Measurements from ENCODE around the gene KLF15. TPM values are rescaled to one million over a fixed set of nuclear protein-coding genes. Genes with fewer than 3 reads are reported as not detected.

KLF15 gene
- total RNA-seq, 3 donors from 2014 or later: 0.18 to 0.28 (median 0.22) TPM

DNA sequence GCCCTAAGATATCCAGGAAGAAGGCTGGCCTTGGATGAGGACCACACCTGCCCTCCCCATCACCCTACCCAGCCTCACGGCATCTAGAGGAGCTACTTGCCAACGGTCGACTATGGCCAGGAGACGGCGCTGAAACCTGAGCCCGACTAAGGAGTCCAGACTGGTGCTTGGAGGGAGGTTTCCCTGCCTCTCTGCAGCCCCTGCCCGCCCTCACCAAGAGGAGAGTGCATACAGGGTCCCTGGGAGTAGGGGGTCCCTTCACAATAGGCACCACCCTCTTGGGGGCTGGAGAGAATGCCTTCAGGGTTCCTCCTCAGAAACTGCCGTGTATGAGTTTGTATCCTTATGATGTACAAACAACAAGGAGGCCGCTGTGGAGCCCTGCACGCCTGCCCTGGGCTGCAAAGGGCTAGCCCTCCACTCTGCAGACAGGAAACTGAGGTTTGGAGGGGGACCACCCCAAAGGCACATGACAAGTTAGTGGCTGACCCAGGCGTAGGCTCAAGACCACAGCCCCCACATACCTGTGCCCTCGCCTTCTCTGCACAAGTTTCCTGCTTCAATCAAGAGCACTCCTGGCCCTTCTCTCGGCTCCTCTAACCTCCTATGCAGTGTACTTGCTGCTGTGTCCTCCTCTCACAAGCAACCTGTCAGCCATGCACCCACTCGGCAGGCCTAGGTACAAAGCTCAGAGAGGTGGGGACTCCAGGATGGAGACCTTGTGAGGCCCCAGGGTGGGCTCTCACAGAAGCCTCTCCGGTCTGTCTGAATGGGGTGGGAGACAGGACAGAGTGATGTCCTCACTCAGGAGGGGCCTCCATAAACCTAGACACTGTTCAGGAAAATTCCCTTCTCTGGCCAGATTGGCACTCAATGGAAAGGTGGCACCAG lies 7.4 kb downstream of the KLF15 start:
- Mint-ChIP-seq H3K4me1 (ENCODE audit: low read depth) (no peaks in the 10 kb centered on the region), H3K4me3 (no peak overlapping the region), H3K9me3 (no peaks in the 10 kb centered on the region), H3K36me3 (ENCODE audit: insufficient read depth) (no peaks in the 10 kb centered on the region), H3K27me3 (ENCODE audit: low read depth) (peaks cover 4% of the 10 kb centered on the region)
- ATAC-seq (no peak), DNase-seq (no peak)

DNA sequence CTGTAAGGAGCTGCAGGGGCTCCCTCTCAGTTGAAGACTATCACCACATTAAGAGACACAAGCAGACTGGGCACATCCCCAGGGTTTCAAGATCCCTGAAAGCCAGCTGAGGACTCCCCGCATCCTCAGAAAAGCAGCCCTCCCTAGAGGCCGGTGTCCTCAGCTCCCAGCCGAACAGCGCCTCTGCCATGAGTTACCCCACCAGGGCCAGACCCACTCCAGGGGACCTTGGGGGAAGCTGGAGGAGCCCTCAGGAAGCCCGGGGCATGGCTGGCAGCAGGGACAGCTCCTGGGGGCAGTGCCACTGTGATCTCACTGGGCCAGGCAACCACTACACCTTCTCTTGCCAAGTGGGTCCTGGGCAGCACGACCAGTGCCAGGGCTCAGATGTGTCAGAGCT lies 8.1 kb downstream of the KLF15 start:
- Mint-ChIP-seq H3K4me3 (no peak overlapping the region), H3K36me3 (ENCODE audit: insufficient read depth) (no peaks in the 10 kb centered on the region), H3K9me3 (no peaks in the 10 kb centered on the region), H3K4me1 (ENCODE audit: low read depth) (no peaks in the 10 kb centered on the region), H3K27me3 (ENCODE audit: low read depth) (peaks cover 4% of the 10 kb centered on the region)
- DNase-seq (no peak), ATAC-seq (no peak)

DNA sequence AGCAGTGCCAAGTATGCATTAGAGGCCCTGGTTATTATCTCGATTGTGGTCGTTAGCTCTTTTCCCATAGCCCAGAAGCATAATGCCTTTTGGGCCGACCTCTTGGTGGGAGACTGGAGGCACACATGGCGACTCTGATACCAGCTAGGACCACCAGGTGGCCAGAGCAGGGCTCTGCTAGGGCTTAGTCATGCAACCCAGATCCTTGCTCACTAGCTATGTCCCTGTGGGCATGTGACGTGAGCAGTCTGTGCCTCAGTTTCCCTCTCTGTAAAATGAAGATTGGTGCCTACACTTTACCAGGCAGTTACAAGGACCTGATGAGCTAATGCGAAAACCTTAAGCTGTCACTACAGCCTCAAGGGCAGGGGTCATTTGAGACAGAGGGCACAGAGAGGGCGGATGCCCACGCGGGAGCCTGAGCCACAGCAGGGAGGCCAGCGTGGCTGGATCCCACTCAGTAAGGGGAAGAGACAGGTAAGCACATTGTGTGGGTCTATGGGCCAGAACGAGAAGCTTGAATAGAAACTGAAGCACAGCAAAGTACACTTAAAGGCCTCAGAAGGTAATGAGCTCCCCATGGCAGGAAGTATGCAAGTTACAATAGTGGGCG lies 8.8 kb downstream of the KLF15 start:
- ATAC-seq (no peak), DNase-seq (no peak)
- H3K9me3 Mint-ChIP-seq: no peaks in the 10 kb centered on the region
- no peaks in the 10 kb centered on the region for H3K36me3 Mint-ChIP-seq (ENCODE audit: insufficient read depth)
- peaks cover 4% of the 10 kb centered on the region for H3K27me3 Mint-ChIP-seq (ENCODE audit: low read depth)
- H3K4me1 Mint-ChIP-seq (ENCODE audit: low read depth): no peaks in the 10 kb centered on the region
- H3K4me3 Mint-ChIP-seq: no peak overlapping the region

DNA sequence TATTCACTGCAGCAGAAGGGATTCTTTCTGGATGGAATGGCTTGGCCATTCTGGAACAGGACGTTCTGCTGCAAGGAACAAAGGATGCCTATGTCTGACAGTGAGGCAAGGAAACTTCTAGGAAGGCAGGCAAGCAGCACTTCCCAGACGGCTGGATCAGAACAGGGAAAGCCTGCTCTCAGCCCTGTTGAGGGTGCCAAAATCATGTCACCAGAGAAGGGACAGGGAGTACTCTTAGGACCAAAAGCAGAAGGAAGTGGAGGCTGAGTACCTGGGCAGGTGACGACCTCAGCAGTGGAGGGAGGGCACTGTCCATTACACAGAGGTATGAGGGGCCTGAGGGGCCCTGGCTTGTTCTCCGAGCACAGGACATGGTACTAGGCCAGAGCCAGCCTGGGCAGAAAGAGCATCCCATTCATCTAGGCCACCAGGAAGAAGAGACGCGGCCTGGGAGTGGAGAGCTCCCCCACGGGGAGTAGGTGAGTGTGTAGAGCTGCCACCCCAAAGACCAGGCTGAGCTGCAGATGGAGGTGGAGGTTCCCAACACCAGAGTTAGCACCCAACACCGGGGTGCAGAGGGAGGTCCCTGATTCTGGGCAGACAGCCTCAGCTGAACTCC lies 9.6 kb downstream of the KLF15 start:
- DNase-seq: no peak
- Mint-ChIP-seq H3K36me3 (ENCODE audit: insufficient read depth) (no peaks in the 10 kb centered on the region), H3K27me3 (ENCODE audit: low read depth) (peaks cover 4% of the 10 kb centered on the region), H3K4me1 (ENCODE audit: low read depth) (no peaks in the 10 kb centered on the region), H3K9me3 (no peaks in the 10 kb centered on the region), H3K4me3 (no peak overlapping the region)
- no peak for ATAC-seq

DNA sequence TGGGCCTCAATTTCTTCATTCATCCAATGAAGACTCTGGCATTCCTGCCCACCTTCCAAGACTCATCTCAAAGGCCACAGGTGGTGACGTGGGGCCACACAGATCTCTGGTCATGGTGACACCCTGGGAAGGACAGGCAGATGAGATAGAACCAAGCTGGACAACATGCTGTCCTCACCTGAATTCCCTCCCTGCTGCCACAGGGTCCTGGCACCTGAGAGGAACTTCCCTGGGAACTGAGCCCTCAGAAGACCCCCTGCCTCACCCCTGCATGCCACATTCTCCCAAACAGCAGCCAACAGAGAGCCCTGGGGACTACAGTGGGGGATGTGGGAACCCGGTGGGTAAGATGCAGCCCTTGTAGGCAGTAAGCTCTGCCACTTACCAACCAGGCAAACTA lies 10.7 kb downstream of the KLF15 start:
- Mint-ChIP-seq H3K4me1 (ENCODE audit: low read depth) (no peaks in the 10 kb centered on the region), H3K9me3 (no peaks in the 10 kb centered on the region), H3K4me3 (no peak overlapping the region), H3K36me3 (ENCODE audit: insufficient read depth) (no peaks in the 10 kb centered on the region), H3K27me3 (ENCODE audit: low read depth) (peaks cover 4% of the 10 kb centered on the region)
- no peak for ATAC-seq
- DNase-seq: no peak

DNA sequence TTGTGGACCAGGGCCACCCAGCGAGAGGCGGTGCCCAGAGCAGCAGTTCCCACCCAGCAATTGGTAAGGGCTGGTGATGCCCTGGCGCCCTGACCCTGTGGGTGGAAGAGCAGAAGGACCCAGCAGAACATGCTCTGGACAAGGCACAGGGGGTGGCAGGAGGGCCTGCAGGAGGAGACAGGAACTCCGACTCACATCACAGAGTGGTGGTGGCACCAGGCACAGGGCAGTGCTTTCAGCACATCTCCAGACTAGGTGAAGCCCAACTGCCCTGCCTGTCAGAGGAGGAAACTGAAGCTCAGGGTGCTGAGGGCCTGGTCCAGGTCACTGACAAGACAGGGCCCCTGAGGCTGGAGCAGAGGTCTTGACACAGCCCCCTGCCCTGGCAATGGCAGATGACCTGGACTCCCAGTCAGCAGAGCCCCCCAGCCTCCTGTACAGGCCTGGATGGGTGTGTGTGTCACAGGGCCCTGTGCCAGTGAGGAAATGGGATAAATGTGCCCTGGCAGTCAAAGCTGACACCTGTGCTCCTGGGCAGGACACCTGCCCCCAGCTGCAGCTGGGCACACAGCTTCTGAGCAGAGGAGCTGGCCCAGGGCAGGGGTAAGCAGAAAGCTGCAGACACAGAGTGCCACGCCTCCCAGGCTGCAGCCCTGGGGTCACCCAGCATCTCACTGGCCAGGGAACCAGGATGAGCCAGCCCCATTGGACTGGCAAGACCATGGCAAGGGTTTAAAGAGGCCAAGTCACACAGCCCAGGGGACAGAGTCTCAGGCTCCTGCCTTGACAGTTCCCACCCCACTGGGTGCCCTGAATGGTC lies 11.4 kb downstream of the KLF15 start:
- no peak overlapping the region for H3K4me3 Mint-ChIP-seq
- H3K36me3 Mint-ChIP-seq (ENCODE audit: insufficient read depth): no peaks in the 10 kb centered on the region
- DNase-seq (no peak), ATAC-seq (no peak)
- peaks cover 8% of the 10 kb centered on the region for H3K27me3 Mint-ChIP-seq (ENCODE audit: low read depth)
- H3K4me1 Mint-ChIP-seq (ENCODE audit: low read depth): no peaks in the 10 kb centered on the region
- H3K9me3 Mint-ChIP-seq: no peaks in the 10 kb centered on the region

DNA sequence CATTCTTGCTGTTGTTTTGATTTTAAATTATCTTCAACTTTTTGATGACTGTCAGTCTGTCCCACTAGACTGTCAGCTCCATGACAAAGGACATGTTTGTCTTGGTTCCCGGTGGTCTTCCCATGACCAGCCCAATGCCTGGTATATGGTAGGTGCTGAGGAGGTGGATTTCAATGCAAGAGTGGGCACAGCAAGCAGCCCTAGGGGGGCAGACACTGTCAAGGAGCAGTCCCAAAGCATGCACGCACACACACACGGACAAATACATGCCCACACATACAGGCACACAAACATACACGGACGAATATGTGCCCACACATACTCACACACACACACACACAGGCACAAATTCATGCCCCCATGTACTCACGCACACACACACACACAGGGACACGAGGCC lies 12.0 kb downstream of the KLF15 start:
- Mint-ChIP-seq H3K4me3 (no peak overlapping the region), H3K4me1 (ENCODE audit: low read depth) (no peaks in the 10 kb centered on the region), H3K27me3 (ENCODE audit: low read depth) (peaks cover 4% of the 10 kb centered on the region), H3K36me3 (ENCODE audit: insufficient read depth) (no peaks in the 10 kb centered on the region), H3K9me3 (no peaks in the 10 kb centered on the region)
- ATAC-seq (no peak), DNase-seq (no peak)

DNA sequence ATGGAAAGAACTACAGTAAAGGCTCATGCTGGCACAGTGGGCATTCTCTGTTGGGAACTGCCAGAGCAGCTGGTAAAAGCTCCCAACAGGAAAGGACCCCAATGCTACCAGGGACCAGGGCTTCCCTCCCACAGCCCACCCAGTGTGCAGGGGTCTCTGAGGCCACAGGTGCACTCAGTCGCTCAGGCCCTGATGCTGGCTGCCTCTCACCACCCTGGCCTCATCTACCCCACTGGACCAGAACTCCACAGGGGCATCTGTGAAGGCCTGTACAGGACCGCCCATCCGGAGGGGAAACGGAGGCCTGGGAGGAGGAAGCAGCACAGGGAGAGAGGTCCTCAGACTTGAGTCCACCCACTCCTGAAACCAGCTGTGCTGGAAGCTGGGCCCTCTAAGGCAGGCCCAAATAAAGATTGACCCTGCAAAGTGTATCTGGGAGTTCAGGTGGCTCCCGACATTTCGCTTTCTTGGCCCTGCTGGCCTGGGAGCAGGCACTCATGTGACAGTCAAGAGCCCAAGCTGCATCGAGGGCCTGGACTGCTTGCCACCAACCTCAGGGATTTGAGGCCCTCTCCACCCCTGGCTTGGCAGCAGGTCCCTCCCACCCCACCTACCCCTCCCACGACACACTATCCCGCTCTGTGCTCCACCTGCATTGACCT lies 12.7 kb downstream of the KLF15 start:
- Mint-ChIP-seq H3K27me3 (ENCODE audit: low read depth) (peaks cover 5% of the 10 kb centered on the region), H3K4me1 (ENCODE audit: low read depth) (no peaks in the 10 kb centered on the region), H3K36me3 (ENCODE audit: insufficient read depth) (no peaks in the 10 kb centered on the region), H3K4me3 (no peak overlapping the region), H3K9me3 (no peaks in the 10 kb centered on the region)
- ATAC-seq (no peak), DNase-seq (no peak)

DNA sequence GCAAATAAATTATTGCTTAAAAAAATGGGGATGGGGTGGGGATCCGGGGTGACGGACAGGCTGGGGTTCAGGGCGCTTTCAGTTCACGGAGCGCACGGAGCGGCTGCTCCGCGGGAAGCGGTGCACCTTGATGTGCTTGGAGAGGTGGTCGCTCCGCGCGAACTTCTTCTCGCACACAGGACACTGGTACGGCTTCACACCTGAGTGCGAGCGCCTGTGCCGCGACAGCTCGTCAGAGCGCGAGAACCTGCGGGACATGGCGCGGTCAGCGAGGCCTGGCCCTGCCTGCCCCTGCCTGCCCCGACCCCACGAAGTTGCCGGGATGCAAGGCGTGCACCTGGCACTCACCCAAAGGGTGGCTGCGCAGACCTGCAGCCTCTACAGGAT lies 13.6 kb downstream of the KLF15 start:
- no peaks in the 10 kb centered on the region for H3K4me1 Mint-ChIP-seq (ENCODE audit: low read depth)
- no peak for DNase-seq
- no peak for ATAC-seq
- peaks cover 10% of the 10 kb centered on the region for H3K27me3 Mint-ChIP-seq (ENCODE audit: low read depth)
- H3K9me3 Mint-ChIP-seq: no peaks in the 10 kb centered on the region
- no peak overlapping the region for H3K4me3 Mint-ChIP-seq
- H3K36me3 Mint-ChIP-seq (ENCODE audit: insufficient read depth): no peaks in the 10 kb centered on the region

DNA sequence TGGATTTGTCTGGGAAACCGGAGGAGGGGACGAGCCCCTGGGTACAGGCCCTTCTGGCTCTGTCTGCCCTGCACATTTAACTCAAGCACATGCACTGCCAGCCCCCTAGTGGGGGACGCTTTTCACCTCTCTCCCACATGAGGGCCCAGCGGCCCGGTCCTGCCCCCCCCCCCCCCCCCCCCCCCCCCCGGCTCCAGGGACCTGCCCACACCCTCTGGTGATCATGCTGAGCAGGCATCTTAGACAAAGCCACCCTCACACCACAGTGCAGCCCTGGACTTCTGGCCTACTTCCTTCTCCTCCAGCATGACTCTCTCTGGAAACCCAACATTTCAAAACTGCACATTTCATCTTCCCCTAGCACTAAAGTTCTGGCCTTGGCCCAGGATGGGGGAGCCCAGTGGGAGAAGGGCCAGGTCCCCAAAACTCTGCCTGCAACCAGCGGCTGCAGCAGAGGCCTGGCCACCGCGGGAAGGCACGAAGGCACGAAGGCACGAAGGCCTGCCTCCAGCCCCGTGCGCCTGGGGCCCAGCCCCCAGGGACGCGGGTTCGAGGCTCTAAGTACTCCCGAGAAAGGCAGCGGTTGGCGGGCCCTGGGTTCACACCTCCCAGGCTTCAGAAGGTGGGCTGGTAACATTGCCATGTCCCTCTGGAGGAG lies 14.1 kb downstream of the KLF15 start:
- Mint-ChIP-seq H3K9me3 (no peaks in the 10 kb centered on the region), H3K4me1 (ENCODE audit: low read depth) (no peaks in the 10 kb centered on the region), H3K27me3 (ENCODE audit: low read depth) (peaks cover 10% of the 10 kb centered on the region), H3K36me3 (ENCODE audit: insufficient read depth) (no peaks in the 10 kb centered on the region), H3K4me3 (no peak overlapping the region)
- DNase-seq: no peak
- ATAC-seq: no peak

DNA sequence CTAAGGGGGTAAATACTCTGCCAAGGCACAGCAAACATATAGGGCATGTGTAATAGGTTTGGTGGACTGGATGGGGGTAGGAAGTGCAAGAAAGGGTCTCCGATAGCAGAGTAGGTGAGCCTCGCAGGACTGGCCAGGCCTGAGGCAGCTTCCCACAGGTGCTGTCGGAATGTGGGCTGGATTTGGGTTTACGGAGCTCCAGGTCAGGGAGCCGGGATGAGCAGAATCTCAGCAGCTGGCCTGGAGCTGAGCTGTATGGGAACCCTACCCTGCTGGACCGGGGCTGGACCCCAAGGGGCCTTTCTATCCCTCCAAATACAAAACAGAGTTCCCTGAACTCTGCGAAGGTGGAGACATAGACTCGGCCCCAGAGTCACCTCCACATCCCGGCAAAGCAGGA lies 15.0 kb downstream of the KLF15 start:
- H3K9me3 Mint-ChIP-seq: peaks cover 4% of the 10 kb centered on the region
- H3K4me1 Mint-ChIP-seq (ENCODE audit: low read depth): no peaks in the 10 kb centered on the region
- DNase-seq (no peak), ATAC-seq (no peak)
- H3K36me3 Mint-ChIP-seq (ENCODE audit: insufficient read depth): no peaks in the 10 kb centered on the region
- no peak overlapping the region for H3K4me3 Mint-ChIP-seq
- H3K27me3 Mint-ChIP-seq (ENCODE audit: low read depth): peaks cover 10% of the 10 kb centered on the region

DNA sequence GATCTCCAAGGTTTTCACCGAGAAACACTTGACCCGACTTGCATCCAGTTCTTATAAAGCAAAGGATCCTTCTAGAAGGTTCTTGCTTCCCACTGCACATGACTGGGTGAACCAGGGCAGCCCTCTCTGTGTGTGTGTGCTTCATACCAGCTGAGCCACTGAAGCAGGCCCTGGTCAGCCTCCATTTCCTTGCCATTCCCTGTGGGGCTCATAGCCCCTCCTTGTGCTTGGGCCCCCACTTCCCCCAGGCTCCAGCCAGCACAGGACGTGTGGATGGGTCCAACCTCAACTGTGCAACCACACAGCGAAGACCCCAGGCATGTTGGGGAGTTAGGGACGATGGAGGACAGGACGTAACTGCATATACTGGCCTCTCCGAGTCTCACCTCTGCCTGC lies 15.5 kb downstream of the KLF15 start:
- no peaks in the 10 kb centered on the region for H3K4me1 Mint-ChIP-seq (ENCODE audit: low read depth)
- H3K9me3 Mint-ChIP-seq: peaks cover 4% of the 10 kb centered on the region
- DNase-seq (no peak), ATAC-seq (no peak)
- no peak overlapping the region for H3K4me3 Mint-ChIP-seq
- peaks cover 10% of the 10 kb centered on the region for H3K27me3 Mint-ChIP-seq (ENCODE audit: low read depth)
- no peaks in the 10 kb centered on the region for H3K36me3 Mint-ChIP-seq (ENCODE audit: insufficient read depth)

DNA sequence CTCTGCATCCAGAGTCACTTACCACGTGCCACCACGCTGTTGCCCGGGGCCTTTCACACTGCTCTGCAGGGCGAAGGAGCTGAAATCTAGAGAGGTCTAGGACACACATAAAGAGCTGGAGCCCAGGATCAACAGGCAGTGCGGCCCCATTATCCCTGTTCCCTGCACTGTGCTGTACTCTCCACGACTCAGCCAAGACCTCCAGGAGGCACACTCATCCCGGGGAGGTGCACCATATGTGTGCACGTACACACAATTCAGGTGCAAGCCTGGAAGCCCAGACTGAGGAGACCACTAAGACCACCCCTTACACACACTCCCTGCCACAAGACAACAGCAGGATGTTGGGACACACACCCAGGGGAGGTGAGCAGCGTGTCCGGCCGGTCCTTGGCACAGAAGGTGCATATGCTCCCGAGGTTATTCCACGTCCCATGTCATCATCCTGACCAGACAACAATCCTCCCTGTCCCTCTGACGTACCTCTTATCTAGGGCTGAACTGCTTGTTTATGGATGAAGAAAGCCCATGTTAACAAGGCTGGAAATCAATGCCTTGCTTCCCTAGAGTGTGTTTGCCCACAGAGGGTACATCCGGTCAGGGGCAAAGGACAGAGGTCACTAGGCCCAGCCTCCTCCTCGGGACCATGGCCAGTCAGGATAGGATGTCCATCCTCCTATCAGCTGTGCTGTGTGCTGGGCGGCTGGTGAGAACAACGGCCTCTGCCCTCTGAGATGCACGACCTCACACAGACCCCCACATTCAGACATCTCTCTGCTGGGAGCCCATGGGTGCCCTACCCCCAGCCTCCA lies 16.1 kb downstream of the KLF15 start:
- H3K4me1 Mint-ChIP-seq (ENCODE audit: low read depth): no peaks in the 10 kb centered on the region

More for the DNA sequence above, 16.1 kb downstream of the KLF15 start:
- Mint-ChIP-seq H3K4me3 (no peak overlapping the region), H3K27me3 (ENCODE audit: low read depth) (peaks cover 10% of the 10 kb centered on the region), H3K36me3 (ENCODE audit: insufficient read depth) (no peaks in the 10 kb centered on the region), H3K9me3 (peaks cover 4% of the 10 kb centered on the region)
- ATAC-seq (no peak), DNase-seq (no peak)
